ENCODE results near the gene DDX6.

- TF ChIP-seq CTCF (conservative IDR thresholded peaks at IDR 0.05; ENCODE audit: low read length) (no peak), EZH2phosphoT487 (IDR thresholded peaks at IDR 0.05; ENCODE audit: borderline replicate concordance, low read depth, low read length) (no peak)
Observed at GRCh38 chr11:118703563-118704106, 87.3 kb downstream of the DDX6 start.

Measured in OCI-LY7 (cell line).